Measurements from ENCODE around the gene ADCYAP1R1.

Gene ADCYAP1R1

DNA sequence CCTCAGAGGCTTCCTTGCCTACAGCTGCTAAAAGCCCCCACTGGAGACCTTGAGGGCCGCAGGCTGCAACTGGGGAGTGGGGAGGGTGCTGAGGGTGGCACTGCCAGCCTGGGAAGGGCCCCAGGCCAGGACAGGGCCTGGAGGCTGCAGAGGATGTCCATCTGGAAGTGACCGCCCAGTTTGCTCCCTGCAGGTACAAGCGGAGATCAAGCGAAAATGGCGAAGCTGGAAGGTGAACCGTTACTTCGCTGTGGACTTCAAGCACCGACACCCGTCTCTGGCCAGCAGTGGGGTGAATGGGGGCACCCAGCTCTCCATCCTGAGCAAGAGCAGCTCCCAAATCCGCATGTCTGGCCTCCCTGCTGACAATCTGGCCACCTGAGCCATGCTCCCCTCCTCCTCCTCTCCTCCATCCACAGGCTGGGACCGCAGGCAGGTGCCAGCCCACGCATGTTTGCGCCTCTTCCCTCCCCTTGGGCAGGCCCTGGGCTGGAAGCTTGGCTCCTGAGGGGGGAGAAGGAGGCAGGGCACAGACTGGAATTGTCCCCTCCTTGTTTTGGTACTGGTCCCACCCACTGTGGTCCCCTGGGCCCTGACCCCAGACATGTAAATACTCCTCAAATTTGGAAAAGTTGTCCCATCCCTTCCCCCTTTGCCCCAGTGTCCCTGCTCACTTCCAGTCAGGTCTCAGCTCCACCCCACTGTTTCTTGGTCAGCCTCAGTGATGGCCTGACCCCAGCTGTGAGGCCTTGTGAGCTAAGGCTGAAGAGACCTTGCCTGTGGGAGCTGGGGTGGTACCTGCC is 54.4 kb downstream of the ADCYAP1R1 start:
- no peak for DNase-seq (ENCODE audit: low read depth)

- DNase-seq (ENCODE audit: low read depth), result no peak
These were observed 55.3 kb downstream of the ADCYAP1R1 start for GRCh38 chr7:31107106-31108090.

GRCh38 chr7:31108097-31108657 is 56.1 kb downstream of the ADCYAP1R1 start:
- no peak for DNase-seq (ENCODE audit: low read depth)

- DNase-seq (ENCODE audit: low read depth), result no peak
These were observed 57.6 kb downstream of the ADCYAP1R1 start for GRCh38 chr7:31109751-31110150.

DNA sequence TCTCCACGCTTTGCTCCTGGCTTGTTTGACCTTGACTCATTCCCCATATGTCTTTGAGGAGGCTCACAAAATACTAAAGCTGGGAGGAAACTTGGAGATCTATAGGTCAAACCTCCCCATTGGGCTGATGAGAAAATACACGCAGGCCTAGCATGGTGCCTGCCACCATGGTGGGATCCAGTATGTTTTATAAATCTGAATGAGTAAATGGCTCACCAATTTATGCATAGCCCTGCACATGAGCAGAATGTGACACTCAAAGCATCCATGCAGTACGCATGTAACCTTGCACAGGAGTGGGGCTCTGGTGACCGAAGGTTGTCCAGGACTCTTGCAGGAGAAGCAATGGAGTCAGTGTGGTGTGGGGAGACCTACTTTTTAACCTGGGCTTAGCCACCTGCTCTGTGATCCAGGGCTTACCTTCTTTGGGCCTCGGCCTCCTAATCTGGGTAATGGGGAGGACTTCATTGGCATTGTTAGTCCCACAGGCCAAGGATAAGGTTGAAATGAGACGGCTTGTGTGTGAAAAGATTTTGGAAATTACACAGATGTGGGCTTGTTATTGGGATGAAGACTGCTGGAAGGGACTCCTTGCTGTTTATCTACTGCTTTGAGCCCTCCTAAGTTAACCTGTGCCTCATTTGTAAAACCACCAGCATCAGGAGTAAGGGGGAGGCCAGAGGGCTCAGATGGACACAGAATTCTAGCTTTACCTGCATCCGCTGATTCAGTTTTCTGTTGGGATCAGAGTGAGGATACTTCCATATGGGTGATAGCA is 58.4 kb downstream of the ADCYAP1R1 start:
- no peak for DNase-seq (ENCODE audit: low read depth)

- DNase-seq (ENCODE audit: low read depth), result no peak
These were observed 59.0 kb downstream of the ADCYAP1R1 start for GRCh38 chr7:31111109-31111451.

- no peak for DNase-seq (ENCODE audit: low read depth)
These were observed 61.6 kb downstream of the ADCYAP1R1 start for GRCh38 chr7:31113660-31114059.

GRCh38 chr7:31114593-31115343 is 62.7 kb downstream of the ADCYAP1R1 start:
- peak; percentile 50 for DNase-seq (ENCODE audit: low read depth)

GRCh38 chr7:31116615-31117014 is 64.5 kb downstream of the ADCYAP1R1 start:
- DNase-seq (ENCODE audit: low read depth), result no peak

DNA sequence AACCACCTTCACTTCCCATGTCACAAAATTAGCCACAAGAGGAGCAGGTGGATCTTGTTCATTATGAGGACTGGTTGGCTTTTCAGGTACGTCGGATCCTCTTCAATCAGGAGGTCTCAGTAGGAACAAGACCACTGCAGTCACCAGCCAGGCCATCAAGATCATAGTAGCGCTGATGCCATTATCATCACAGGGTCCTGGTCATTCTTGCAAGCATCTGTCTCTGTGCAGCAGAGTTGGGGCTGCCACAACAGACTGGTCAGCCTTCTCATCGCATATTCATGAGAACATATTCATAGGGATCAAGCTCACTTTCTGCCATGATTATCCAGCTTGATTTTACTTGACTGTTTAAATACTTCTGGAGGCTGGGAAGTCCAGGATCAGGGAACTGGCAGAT is 67.1 kb downstream of the ADCYAP1R1 start:
- DNase-seq (ENCODE audit: low read depth), result no peak

DNA sequence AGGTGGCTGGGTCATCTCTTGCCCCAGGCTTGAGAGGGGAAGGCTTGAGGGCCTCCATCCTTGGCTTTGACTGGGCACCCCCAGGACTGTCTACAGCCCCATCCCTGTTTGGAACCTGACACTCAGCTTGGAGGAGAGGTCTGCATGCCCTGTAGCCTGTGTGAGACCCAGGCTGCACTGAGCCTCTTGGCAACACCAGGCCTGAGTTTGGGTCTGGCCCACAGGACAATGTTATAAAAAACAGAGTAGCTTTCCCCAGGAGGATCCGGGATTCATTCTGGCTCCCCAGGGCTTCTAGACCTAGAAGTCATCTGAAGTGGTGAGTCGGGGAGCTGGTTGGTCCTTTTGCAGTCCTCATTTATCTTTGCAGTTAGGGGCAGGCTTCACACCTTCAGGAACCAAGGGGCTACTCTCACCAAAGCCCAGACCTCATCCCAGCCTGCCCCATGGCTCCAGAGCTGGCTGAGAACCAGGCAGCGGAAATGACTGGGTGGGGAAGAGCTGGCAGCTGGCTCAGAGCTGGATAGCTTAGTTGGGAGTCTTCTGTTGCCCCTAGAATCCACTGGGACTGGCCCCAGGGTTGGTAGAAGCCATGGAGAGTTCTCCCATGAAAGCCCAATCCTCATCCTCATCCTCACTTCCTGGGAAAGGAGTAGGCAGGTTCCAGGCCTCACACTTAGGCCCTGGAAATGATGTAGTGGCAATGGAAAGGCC is 68.8 kb downstream of the ADCYAP1R1 start:
- no peak for DNase-seq (ENCODE audit: low read depth)

GRCh38 chr7:31121601-31122000 is 69.5 kb downstream of the ADCYAP1R1 start:
- no peak for DNase-seq (ENCODE audit: low read depth)

- DNase-seq (ENCODE audit: low read depth), result peak; percentile 83
These were observed 70.5 kb downstream of the ADCYAP1R1 start for GRCh38 chr7:31122649-31123058.

DNA sequence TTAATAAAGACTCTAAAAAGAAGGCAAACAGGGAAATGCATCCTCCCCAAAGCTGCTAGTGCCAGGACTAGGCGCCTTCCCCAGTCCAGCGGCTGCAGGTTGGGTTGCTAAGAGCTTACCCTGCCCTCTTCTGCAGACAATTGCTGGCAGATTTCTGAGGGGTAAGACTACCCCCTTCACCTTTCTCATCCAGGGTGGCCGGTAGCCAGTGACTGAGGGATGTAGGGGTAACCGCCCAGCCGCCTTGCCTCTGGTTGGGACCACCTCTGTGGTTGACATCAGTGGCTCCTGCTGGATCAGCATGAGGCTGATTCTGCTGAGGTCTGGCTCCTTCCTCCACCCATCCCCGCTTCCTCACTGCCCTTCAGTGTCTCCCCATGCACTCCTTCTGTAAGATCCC is 71.2 kb downstream of the ADCYAP1R1 start:
- DNase-seq (ENCODE audit: low read depth), result no peak

DNA sequence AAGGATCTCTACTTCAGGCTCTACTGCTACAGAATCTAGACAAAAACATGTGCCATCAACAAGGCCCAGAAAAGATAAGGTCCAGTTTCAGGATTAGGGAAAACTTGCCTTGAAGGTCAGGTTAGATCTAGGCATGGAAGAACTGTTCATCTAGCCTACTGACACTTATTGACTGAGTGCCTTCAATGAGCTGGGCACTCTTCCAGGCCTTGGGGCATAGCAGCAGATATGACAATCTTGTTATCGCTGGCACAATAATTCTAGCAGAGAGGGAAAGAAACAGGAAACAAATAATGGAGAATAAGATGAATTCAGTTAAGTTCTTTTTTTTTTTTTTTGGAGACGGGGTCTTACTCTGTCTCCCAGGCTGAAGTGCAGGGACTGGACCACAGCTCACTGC is 71.6 kb downstream of the ADCYAP1R1 start:
- no peak for DNase-seq (ENCODE audit: low read depth)

DNA sequence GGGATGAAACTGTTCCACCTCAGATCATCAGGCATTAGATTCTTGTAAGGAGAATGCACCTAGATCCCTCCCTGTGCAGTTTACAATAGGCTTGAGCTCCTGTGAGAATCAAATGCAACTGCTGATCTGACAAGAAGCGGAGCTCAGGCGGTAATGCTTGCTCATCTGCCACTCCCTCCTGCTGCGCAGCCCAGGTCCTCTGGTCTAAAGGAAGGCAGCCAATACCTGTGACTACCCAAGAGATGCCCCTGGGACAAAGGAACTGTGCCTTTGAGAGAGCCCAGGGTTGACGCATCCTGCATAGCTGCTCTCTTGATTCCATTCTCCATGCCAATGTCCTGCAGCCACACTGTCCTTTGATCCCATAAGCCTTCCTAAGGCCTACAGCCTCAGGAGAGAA is 73.1 kb downstream of the ADCYAP1R1 start:
- DNase-seq (ENCODE audit: low read depth), result no peak

GRCh38 chr7:31126976-31127375 is 74.9 kb downstream of the ADCYAP1R1 start:
- DNase-seq (ENCODE audit: low read depth), result peak; percentile 23

DNA sequence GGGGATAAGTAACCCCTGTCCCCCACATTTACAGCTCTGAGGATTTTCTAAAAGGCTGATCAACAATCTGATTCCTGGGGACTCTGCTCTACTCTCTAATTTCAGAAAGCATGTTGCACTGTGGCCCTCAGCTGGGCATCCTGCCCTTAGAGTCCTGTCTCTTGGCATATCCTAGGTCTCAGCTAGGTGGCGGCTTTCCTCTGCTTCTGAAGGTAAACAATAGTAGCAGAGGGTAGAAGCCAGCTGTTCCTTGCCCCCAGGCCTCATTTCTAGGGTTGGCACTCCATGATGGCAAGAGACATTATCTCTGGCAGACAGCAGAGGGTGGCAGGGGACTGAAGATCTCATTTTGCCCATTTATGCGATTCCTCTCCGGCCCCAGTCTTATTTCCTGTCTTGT is 77.0 kb downstream of the ADCYAP1R1 start:
- DNase-seq (ENCODE audit: low read depth), result no peak

GRCh38 chr7:31133497-31133896 is 81.4 kb downstream of the ADCYAP1R1 start:
- no peak for DNase-seq (ENCODE audit: low read depth)
